BE2C (cell line): ENCODE measurements around the gene HACD2.

Experiments
- DNase-seq: peaks from one replicate; pipeline ENCODE4 v3.0.0-alpha.2; 2020
- H3K27me3 ChIP-seq: fragments of 250-450 bp; sonication (Bioruptor Pico); 2 replicates; pipeline ENCODE4 v1.5.1; 2020; ENCODE audit warnings: mild to moderate bottlenecking
- H3K36me3 ChIP-seq: fragments of 250-450 bp; sonication (Bioruptor Pico); 2 replicates; pipeline ENCODE4 v1.5.1; 2020; ENCODE audit warnings: mild to moderate bottlenecking
- H3K4me1 ChIP-seq: fragments of 250-450 bp; sonication (Bioruptor Pico); 2 replicates; pipeline ENCODE4 v1.5.1; 2020
- H3K4me3 ChIP-seq: 2 replicates; pipeline ENCODE4 v1.5.1; 2011; ENCODE audit warnings: low read depth, low read length
- H3K9me3 ChIP-seq: fragments of 250-450 bp; sonication (Bioruptor Pico); 2 replicates; pipeline ENCODE4 v1.5.1; 2020
- TF ChIP-seq, protein P1 (sequence below): IDR thresholded peaks from 2 replicates; pipeline ENCODE4 v1.5.1; 2012; ENCODE audit warnings: mild to moderate bottlenecking, low read depth, low read length

The HACD2 gene

DNA sequence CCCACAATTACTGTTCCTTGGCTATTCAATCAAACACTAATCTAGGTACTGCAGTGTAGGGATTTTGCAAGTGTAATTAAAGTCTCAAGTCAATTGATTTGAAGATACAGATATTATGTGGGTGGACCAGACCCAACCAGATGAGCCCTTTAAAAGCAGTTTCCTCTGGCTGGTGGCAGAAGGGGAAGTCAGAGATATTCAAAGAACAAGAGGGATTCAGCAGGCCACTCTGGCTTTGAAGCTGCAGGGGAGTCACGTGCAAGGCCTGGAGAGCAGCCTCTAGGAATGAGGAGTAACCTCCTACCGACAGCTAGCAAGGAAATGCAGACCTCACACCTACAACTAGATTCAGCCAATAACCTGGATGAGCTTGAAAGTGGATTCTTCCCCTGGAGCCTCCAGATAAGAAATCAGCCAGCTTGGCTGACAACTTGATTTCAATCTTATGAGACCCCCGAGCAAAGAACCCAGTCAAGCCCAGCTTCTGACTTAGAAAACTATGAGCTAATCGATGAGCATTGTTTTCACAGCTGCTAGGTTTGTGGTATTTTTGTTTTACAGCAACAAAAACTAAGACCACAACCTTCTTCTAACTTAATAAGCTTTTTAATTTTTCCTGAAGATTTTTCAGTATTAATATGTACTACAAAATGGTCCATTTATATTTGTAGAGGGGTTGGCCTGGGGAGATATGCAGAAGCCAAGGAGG, 13.4 kb downstream of the HACD2 start:
- DNase-seq = no peak
- TF ChIP-seq, protein P1, sequence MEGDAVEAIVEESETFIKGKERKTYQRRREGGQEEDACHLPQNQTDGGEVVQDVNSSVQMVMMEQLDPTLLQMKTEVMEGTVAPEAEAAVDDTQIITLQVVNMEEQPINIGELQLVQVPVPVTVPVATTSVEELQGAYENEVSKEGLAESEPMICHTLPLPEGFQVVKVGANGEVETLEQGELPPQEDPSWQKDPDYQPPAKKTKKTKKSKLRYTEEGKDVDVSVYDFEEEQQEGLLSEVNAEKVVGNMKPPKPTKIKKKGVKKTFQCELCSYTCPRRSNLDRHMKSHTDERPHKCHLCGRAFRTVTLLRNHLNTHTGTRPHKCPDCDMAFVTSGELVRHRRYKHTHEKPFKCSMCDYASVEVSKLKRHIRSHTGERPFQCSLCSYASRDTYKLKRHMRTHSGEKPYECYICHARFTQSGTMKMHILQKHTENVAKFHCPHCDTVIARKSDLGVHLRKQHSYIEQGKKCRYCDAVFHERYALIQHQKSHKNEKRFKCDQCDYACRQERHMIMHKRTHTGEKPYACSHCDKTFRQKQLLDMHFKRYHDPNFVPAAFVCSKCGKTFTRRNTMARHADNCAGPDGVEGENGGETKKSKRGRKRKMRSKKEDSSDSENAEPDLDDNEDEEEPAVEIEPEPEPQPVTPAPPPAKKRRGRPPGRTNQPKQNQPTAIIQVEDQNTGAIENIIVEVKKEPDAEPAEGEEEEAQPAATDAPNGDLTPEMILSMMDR = no peak
- no peaks in the 10 kb centered on the region; the same call in 1 of the 2 replicates for H3K4me1 ChIP-seq
- no peak overlapping the region for H3K4me3 ChIP-seq
- 0 out of 2 replicates have a peak, but pooled peaks cover 5% of the 10 kb centered on the region for H3K36me3 ChIP-seq
- H3K27me3 ChIP-seq = no peaks in the 10 kb centered on the region
- H3K9me3 ChIP-seq = no peaks in the 10 kb centered on the region

DNA sequence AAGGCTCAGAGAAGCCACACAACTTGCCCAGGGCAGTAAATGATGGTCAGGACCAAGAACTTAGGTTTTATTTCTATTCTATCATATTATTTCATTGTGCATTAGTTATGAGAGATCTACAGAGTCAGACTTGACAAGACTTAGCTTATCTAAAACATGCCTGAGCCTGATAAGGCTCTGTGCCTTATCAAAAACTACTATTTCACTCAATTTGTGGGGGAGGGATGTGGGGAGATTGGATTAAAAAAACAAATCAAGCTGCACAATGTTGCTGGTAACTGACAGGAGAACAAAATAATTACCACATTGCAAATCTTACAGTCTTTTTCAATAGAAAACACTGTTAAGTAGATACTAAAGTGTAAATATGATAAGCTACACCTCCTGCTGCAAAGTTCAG, 16.0 kb downstream of the HACD2 start:
- 0 out of 2 replicates have a peak, but pooled peaks cover under 1% of the 10 kb centered on the region for H3K36me3 ChIP-seq
- TF ChIP-seq, protein P1 = no peak
- no peak overlapping the region for H3K4me3 ChIP-seq
- no peaks in the 10 kb centered on the region; the same call in 1 of the 2 replicates for H3K4me1 ChIP-seq
- DNase-seq = no peak
- H3K9me3 ChIP-seq = no peaks in the 10 kb centered on the region
- no peaks in the 10 kb centered on the region for H3K27me3 ChIP-seq

DNA sequence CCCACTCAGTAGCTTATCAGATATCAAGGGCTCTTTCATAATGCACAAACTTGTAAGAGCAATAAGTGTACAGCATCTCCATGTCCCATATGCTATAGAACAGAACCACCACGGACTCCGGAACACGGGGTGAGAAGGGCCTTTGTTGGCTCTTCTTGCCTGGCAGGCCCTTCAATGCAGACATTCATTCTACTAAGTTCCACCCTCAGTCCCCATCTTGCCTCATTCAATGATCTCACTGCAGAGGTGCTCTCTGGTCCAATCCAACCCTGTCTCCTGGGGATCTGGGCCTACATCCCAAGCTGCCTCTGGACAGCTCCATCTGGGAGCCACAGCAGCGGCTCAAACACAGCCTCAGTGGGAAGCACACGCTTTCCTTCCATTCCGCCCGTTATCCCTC, 16.8 kb downstream of the HACD2 start:
- no peak for DNase-seq
- no peaks in the 10 kb centered on the region for H3K9me3 ChIP-seq
- no peaks in the 10 kb centered on the region for H3K27me3 ChIP-seq
- H3K36me3 ChIP-seq = no peaks in the 10 kb centered on the region
- TF ChIP-seq, protein P1 = no peak
- no peaks in the 10 kb centered on the region; the same call in 1 of the 2 replicates for H3K4me1 ChIP-seq
- H3K4me3 ChIP-seq = no peak overlapping the region

DNA sequence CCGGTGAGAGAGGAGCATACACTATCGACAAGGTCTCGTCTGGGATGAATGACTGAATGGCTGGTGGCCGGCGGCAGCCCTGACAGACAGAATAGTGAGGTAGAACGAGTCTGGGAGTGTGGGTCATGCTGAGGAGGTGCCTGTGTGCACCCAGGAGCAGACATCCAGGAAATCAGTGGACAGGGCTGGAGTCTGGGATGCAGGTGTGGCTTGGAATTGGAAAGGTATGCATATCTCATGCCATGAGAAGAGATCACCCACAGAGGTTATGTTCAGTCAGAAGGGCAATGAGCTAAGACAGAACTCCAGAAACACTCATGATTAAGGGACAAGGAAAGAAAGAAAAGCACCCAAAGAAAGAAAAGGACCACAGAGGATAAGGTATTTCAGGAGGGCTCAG, 20.8 kb downstream of the HACD2 start:
- Histone ChIP-seq H3K4me1 (no peaks in the 10 kb centered on the region), H3K9me3 (no peaks in the 10 kb centered on the region), H3K4me3 (no peak overlapping the region), H3K27me3 (no peaks in the 10 kb centered on the region), H3K36me3 (no peaks in the 10 kb centered on the region)
- TF ChIP-seq, protein P1 = no peak
- no peak for DNase-seq

DNA sequence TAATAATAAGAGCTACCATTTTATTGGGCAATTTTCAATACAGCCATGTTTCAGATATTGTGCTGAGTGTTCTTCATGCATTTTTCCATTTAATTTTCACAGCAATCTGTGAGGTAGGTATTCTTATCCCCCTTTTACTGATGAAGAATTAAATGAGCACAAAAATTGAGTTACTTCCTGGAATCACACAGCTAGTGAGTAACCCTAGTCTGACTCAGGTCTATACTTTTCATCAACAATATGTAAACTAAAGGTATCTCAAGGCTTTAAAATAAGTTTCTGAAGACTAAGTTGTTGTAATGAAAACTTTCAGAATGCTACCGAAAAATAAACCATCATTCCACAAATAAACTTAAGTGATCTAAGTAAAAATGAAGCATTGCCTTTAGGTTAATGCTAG, 22.3 kb downstream of the HACD2 start:
- Histone ChIP-seq H3K4me3 (no peak overlapping the region), H3K36me3 (no peaks in the 10 kb centered on the region), H3K27me3 (no peaks in the 10 kb centered on the region), H3K9me3 (no peaks in the 10 kb centered on the region), H3K4me1 (no peaks in the 10 kb centered on the region)
- TF ChIP-seq, protein P1 = no peak
- DNase-seq = no peak

DNA sequence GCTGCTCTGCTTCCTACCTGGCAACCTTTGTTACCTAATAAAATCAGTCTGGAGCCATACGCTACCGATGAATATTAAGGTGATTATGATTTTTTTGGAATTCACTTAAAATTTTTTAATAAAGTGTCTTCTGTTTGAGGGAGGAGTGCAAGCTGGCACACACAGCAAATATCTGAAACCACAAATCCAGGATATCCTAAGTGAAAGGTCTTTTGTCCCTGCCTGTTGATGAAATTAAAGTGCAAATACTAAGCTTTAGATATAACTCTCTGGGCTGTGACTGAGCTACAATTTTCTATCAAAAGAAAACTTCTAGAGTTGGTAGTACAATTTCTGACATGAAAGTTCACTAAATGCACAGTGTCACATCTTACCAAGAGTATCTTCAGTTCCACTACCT, 23.7 kb downstream of the HACD2 start:
- no peak for DNase-seq
- Histone ChIP-seq H3K9me3 (no peaks in the 10 kb centered on the region), H3K27me3 (no peaks in the 10 kb centered on the region), H3K36me3 (no peaks in the 10 kb centered on the region), H3K4me1 (no peaks in the 10 kb centered on the region), H3K4me3 (no peak overlapping the region)
- TF ChIP-seq, protein P1 = no peak
